SU-DHL-6 (cell line): Measurements from ENCODE around the gene CRYAA.
"Not testable (repeated sequence)": the region's sequence is repeated elsewhere in the genome, so short reads cannot be mapped to it uniquely, and the experiment has no call there.

ENCODE experiments used
- CTCF ChIP-seq: fragments of 200-600 bp; sonication (generic); IDR thresholded peaks from one replicate; pipeline ENCODE4 v1.5.1; 2017; ENCODE audit warnings: antibody characterized with exemption, mild to moderate bottlenecking, low read length, moderate library complexity; ENCODE audit not compliant: insufficient read depth, poor library complexity, severe bottlenecking
- EZH2phosphoT487 ChIP-seq: fragments of 200-600 bp; sonication (generic), shearing (Covaris generic); conservative IDR thresholded peaks from 2 replicates; pipeline ENCODE4 v1.6.1; 2018; ENCODE audit warnings: mild to moderate bottlenecking, antibody characterized with exemption, low read length, moderate library complexity, mixed read lengths

- TF ChIP-seq CTCF, EZH2phosphoT487: not testable (repeated sequence)
Measured at GRCh38 chr21:43159279-43160175, 9.3 kb upstream of the CRYAA start.
